ENCODE measurements around the gene FSCN2.
"Not testable (repeated sequence)": the region's sequence is repeated elsewhere in the genome, so short reads cannot be mapped to it uniquely, and the experiment has no call there.

Gene FSCN2

DNA sequence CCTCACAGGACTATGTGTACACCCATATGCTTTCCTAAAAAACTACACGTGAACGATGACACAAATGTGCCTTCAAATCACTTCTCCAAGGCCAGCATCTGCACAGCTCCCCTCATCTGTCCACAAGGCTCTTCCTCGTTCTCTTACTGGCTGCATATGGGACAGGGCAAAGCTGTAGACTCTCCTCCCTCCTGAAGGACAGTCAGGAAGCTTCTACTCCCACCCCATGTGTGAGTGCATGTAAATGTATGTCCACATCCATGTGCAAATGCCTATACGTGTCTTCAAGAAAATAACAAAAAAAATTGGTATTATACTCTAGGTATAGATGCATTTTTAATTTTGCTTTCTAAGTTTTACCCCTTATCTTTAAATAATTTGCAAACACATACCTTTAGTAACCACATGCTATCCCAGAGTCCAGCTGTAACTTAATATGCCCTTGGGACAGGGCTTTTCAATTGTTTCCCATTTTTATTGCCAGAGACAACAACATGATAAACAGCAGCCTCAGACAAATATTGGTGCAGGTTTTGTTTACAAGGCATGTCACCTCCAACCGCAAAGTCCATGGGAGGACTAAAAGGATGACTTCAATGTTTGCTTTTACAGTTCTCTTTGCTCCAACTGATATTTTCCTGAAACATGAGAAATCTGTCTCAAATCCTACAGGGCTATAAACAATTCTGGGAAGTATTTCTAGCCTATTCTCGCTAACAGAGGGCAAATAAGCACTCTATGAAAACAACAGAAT, 55.6 kb downstream of the FSCN2 start:
- H3K4me3 ChIP-seq (ENCODE audit: low read depth, low read length): no peak overlapping the region
- TF ChIP-seq, protein P1, sequence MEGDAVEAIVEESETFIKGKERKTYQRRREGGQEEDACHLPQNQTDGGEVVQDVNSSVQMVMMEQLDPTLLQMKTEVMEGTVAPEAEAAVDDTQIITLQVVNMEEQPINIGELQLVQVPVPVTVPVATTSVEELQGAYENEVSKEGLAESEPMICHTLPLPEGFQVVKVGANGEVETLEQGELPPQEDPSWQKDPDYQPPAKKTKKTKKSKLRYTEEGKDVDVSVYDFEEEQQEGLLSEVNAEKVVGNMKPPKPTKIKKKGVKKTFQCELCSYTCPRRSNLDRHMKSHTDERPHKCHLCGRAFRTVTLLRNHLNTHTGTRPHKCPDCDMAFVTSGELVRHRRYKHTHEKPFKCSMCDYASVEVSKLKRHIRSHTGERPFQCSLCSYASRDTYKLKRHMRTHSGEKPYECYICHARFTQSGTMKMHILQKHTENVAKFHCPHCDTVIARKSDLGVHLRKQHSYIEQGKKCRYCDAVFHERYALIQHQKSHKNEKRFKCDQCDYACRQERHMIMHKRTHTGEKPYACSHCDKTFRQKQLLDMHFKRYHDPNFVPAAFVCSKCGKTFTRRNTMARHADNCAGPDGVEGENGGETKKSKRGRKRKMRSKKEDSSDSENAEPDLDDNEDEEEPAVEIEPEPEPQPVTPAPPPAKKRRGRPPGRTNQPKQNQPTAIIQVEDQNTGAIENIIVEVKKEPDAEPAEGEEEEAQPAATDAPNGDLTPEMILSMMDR (IDR thresholded peaks at IDR 0.05; ENCODE audit: low read depth, low read length): no peak

DNA sequence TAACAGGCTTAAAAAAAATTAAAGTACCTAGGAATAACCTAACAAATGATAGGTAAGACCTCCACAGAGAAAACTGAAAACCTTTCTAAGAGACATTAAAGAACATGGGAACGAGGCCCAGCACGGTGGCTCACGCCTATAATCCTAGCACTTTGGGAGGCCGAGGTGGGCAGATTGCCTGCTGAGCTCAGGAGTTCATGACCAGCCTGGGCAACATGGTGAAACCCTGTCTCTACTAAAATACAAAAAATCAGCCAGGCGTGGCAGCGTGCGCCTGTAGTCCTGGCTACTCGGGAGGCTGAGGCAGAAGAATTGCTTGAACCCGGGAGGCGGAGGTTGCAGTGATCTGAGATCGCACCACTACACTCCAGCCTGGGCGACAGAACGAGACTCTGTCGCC, 56.6 kb downstream of the FSCN2 start:
- not testable (repeated sequence) for H3K4me3 ChIP-seq (ENCODE audit: low read depth, low read length)

DNA sequence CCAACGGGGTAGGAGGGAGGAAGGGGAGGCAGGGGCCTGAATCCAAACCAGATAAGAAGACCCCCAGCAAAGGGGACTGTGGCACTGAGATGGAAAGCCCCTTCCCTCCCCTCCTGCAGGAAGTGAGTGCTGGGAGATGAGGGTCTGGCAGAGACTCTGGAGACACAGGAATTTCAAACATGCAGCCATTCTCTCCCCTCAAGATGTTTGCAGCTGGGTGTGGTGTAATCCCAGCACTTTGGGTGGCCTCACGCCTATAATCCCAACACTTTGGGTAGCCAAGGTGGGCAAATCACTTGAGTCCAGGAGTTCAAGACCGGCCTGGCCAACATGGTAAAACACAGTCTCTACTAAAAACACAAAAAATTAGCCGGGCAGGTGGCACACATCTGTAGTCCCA, 57.9 kb downstream of the FSCN2 start:
- TF ChIP-seq, protein P1 (IDR thresholded peaks at IDR 0.05; ENCODE audit: low read depth, low read length): no peak
- no peak overlapping the region for H3K4me3 ChIP-seq (ENCODE audit: low read depth, low read length)

Data from WI38 (cell line).